OCI-LY7 (cell line): ENCODE data around the gene ADRA2B.

Experiments used
- EZH2phosphoT487 ChIP-seq: fragments of 200-600 bp; sonication (generic); IDR thresholded peaks from 2 replicates; pipeline ENCODE4 v1.6.1; 2018; ENCODE audit warnings: low read depth, borderline replicate concordance, mild to moderate bottlenecking, mixed run types, antibody characterized with exemption, low read length, moderate library complexity, mixed read lengths
- TF ChIP-seq, protein P1 (sequence below): fragments of 200-600 bp; sonication (generic); conservative IDR thresholded peaks from 2 replicates; pipeline ENCODE4 v1.5.1; 2014; ENCODE audit warnings: mild to moderate bottlenecking, antibody characterized with exemption, low read length, moderate library complexity, mixed read lengths

DNA sequence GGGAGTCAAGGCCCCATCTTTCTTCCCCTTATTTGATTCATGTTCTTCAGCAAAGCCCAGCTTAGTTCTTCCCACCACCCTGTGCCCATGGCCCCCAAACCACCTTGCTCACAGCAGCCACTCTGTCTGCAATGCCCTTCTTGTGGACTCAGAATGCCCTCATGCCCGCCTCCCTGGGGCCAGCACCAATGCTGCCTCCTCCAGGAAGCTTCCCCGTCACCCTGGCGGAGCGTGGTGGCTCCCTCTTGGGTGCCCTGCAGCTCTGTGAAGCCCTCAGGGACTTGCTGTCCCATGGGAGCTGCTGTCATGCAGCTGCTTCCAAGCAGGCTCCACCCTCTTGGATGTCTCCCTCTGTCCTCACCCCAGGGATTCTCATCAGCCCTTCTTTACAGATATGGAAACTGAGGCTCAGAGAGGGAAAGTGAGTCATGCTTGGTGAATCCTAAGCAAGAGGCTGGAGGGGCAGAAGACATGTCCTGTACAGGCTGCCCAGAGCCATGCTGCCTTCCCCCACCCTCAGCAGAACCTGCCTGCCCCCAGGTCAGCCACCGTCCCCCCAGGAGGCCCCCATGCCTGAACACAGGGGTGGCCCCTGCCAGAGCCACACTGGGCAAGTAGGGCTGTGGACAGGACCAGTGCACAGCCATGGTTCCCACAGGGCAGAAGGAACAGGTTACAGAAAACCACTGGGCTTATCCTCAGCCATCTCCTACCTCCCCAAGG lies 40.7 kb upstream of the ADRA2B start:
- TF ChIP-seq, protein P1, sequence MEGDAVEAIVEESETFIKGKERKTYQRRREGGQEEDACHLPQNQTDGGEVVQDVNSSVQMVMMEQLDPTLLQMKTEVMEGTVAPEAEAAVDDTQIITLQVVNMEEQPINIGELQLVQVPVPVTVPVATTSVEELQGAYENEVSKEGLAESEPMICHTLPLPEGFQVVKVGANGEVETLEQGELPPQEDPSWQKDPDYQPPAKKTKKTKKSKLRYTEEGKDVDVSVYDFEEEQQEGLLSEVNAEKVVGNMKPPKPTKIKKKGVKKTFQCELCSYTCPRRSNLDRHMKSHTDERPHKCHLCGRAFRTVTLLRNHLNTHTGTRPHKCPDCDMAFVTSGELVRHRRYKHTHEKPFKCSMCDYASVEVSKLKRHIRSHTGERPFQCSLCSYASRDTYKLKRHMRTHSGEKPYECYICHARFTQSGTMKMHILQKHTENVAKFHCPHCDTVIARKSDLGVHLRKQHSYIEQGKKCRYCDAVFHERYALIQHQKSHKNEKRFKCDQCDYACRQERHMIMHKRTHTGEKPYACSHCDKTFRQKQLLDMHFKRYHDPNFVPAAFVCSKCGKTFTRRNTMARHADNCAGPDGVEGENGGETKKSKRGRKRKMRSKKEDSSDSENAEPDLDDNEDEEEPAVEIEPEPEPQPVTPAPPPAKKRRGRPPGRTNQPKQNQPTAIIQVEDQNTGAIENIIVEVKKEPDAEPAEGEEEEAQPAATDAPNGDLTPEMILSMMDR, result no peak
- no peak for TF ChIP-seq EZH2phosphoT487
